SK-N-SH treated with all-trans-retinoic acid at 6 μM for 48 hours (cell line): Measurements from ENCODE around the gene SLC30A5.
A peak's percentile ranks its signal among the peaks of the same experiment; 100 is the strongest.
"Not testable (repeated sequence)": the region's sequence is repeated elsewhere in the genome, so short reads cannot be mapped to it uniquely, and the experiment has no call there.

Source experiments
- ATAC-seq: fragments of 200-7000 bp; cut with Tn5 transposase; 3 replicates; pipeline ENCODE4 v1.9.1; 2020; ENCODE audit warnings: mild to moderate bottlenecking, moderate library complexity
- BACH2 ChIP-seq: fragments of 250-450 bp; sonication (Bioruptor Pico); IDR thresholded peaks from 2 replicates; pipeline ENCODE4 v1.9.0; 2021; ENCODE audit warnings: mild to moderate bottlenecking, borderline replicate concordance
- CREB5 ChIP-seq: fragments of 250-450 bp; sonication (Bioruptor Pico); IDR thresholded peaks from 2 replicates; pipeline ENCODE4 v1.5.1; 2020; ENCODE audit warnings: low read depth, mild to moderate bottlenecking, moderate library complexity
- CSDC2 ChIP-seq: fragments of 250-450 bp; sonication (Bioruptor Pico); IDR thresholded peaks from 2 replicates; pipeline ENCODE4 v1.5.0; 2020; ENCODE audit warnings: mild to moderate bottlenecking, moderate library complexity
- ESRRG ChIP-seq: fragments of 250-450 bp; sonication (Bioruptor Pico); IDR thresholded peaks from 2 replicates; pipeline ENCODE4 v1.6.1; 2021; ENCODE audit warnings: mild to moderate bottlenecking
- GLIS3 ChIP-seq: fragments of 250-450 bp; sonication (Bioruptor Pico); IDR thresholded peaks from 2 replicates; pipeline ENCODE4 v1.5.0; 2020; ENCODE audit warnings: mild to moderate bottlenecking, moderate library complexity
- ISL1 ChIP-seq: fragments of 250-450 bp; sonication (Bioruptor Pico); IDR thresholded peaks from 2 replicates; pipeline ENCODE4 v2.1.2; 2022; ENCODE audit warnings: mild to moderate bottlenecking, moderate library complexity
- OSR1 ChIP-seq: fragments of 250-450 bp; sonication (Bioruptor Pico); IDR thresholded peaks from 2 replicates; pipeline ENCODE4 v1.8.0; 2022; ENCODE audit warnings: moderate library complexity, mild to moderate bottlenecking, inconsistent platforms
- PATZ1 ChIP-seq: fragments of 250-450 bp; sonication (Bioruptor Pico); IDR thresholded peaks from 2 replicates; pipeline ENCODE4 v1.8.0; 2020; ENCODE audit warnings: mild to moderate bottlenecking, moderate library complexity, borderline replicate concordance
- POU6F1 ChIP-seq: fragments of 250-450 bp; sonication (Bioruptor Pico); IDR thresholded peaks from 2 replicates; pipeline ENCODE4 v1.8.0; 2021; ENCODE audit warnings: low read depth, mild to moderate bottlenecking, moderate library complexity, borderline replicate concordance
- PPARA ChIP-seq: fragments of 250-450 bp; sonication (Bioruptor Pico); IDR thresholded peaks from 2 replicates; pipeline ENCODE4 v1.5.0; 2020; ENCODE audit warnings: mild to moderate bottlenecking, borderline replicate concordance
- TOX ChIP-seq: fragments of 250-450 bp; sonication (Bioruptor Pico); IDR thresholded peaks from 2 replicates; pipeline ENCODE4 v1.8.0; 2021; ENCODE audit warnings: mild to moderate bottlenecking, moderate library complexity, borderline replicate concordance
- TSHZ2 ChIP-seq: fragments of 250-450 bp; sonication (Bioruptor Pico); IDR thresholded peaks from 2 replicates; pipeline ENCODE4 v1.5.0; 2020; ENCODE audit warnings: mild to moderate bottlenecking, moderate library complexity
- ZC3H10 ChIP-seq: fragments of 250-450 bp; sonication (Bioruptor Pico); IDR thresholded peaks from 2 replicates; pipeline ENCODE4 v1.5.1; 2021; ENCODE audit warnings: mild to moderate bottlenecking, moderate library complexity
- ZFP3 ChIP-seq: fragments of 250-450 bp; sonication (Bioruptor Pico); IDR thresholded peaks from 2 replicates; pipeline ENCODE4 v1.5.0; 2020; ENCODE audit warnings: mild to moderate bottlenecking, moderate library complexity
- ZFP30 ChIP-seq: fragments of 450-650 bp; formaldehyde crosslinking; IDR thresholded peaks from 2 replicates; pipeline ENCODE4 v1.5.0; 2022; ENCODE audit warnings: mild to moderate bottlenecking, moderate library complexity
- ZNF565 ChIP-seq: fragments of 450-650 bp; formaldehyde crosslinking; conservative IDR thresholded peaks from 2 replicates; pipeline ENCODE4 v1.5.0; 2020; ENCODE audit warnings: low read depth, mild to moderate bottlenecking, moderate library complexity
- ZNF70 ChIP-seq: fragments of 450-650 bp; formaldehyde crosslinking; IDR thresholded peaks from 2 replicates; pipeline ENCODE4 v1.5.0; 2020; ENCODE audit warnings: mild to moderate bottlenecking, moderate library complexity
- ZNF8 ChIP-seq: fragments of 450-650 bp; formaldehyde crosslinking; IDR thresholded peaks from 2 replicates; pipeline ENCODE4 v1.5.0; 2020; ENCODE audit warnings: mild to moderate bottlenecking, moderate library complexity

The SLC30A5 gene

DNA sequence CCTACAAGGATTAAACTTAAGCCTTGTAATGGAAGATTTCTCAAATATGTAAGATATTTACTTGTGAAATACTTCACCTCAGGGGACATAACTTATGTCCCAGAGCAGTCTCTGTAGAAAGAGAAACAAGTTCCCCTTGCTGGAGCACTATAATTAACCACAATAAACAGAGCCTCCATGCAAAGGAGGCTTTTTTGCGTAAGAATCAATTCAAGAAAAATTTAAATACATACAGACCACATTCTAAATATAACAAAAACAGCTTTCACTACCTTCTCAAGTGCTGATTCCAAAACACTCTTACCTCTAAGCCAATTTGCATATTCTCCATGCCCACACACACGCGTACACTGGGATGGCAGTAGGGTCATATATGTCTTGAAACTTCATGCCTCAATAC lies 42.5 kb downstream of the SLC30A5 start:
- no peak for TF ChIP-seq ZFP30
- ATAC-seq, result no peak

DNA sequence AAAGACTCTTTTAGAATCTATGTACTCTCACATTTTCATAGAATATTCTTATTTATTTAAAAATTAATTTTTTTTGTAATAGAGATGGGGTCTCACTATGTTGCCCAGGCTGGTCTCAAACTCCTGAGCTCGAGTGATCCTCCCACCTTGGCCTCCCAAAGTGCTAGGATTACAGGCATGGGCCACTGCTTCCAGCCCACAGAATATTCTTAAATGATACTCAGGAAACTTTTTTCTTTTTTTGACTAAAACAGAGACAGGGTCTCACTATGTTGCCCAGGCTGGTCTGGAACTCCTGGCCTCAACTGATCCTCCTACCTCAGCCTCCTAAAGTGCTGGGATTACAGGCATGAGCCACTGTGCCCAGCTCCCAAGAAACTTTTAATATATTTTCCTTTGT lies 43.4 kb downstream of the SLC30A5 start:
- not testable (repeated sequence) for ATAC-seq

DNA sequence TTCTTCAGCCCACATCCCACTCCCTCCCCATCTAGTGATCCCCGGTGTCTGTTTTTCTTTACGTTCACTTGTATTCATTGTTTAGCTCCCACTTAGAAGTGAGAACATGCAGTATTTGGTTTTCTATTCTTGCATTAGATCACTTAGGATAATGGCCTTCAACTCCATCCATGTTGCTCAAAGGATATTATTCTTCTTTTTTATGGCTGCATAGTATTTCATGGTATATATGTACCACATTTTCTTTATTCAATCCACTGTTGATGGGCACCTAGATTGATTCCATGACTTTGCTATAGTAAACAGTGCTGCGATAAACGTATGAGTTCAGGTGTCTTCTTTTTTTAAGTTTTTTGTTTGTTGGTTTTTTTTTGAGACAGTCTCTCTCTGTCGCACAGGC lies 44.0 kb downstream of the SLC30A5 start:
- no peak for ATAC-seq
- no peak for TF ChIP-seq TOX (CRISPR knock-in tag)
- TF ChIP-seq ZNF8 (CRISPR knock-in tag), result no peak
- no peak for TF ChIP-seq PATZ1 (CRISPR knock-in tag)
- no peak for TF ChIP-seq POU6F1 (CRISPR knock-in tag)

DNA sequence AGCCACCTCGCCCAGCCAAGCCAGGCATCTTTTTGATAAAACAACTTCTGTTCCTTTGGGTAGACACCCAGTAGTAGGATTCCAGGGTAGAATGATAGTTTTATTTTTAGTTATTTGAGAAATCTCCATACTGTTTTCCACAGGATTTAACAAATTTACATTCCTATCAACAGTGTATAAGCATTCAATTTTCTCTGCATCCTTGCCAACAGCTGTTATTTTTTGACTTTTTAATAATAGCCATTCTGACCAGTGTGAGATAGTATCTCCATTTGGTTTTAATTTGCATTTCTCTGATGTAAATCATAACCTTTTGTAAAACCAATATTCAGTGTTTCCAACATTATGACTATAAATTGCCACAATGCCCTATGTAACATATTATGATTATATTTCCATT lies 45.0 kb downstream of the SLC30A5 start:
- 0 out of 2 replicates have a peak, but pooled peaks have one; percentile 37 for TF ChIP-seq TSHZ2 (CRISPR knock-in tag)
- no peak for TF ChIP-seq ZFP3
- peak; percentile 47 for ATAC-seq

DNA sequence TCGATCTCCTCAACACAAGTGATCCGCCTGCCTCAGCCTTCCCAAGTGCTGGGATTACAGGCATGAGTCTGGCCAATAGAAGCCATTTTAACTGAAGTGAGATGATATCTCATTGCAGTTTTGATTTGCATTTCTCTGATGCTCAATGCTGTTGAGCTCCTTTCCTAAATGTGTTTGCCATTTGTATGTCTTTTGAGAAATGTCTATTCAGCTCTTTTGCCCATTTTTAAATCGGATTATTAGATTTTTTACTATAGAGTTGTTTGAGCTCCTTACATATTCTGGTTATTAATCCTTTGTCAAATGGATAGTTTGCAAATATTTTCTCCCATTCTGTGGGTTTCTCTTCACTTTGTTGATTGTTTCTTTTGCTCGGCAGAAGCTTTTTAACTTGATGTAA lies 46.4 kb downstream of the SLC30A5 start:
- ATAC-seq, result not testable (repeated sequence)

GRCh38 chr5:69140827-69141226 lies 47.0 kb downstream of the SLC30A5 start:
- TF ChIP-seq ZFP3 (no peak), TOX (CRISPR knock-in tag) (no peak), ESRRG (no peak), ZNF70 (CRISPR knock-in tag) (no peak), ISL1 (no peak)
- no peak for ATAC-seq

- ATAC-seq, result not testable (repeated sequence)
These were observed 54.8 kb downstream of the SLC30A5 start for GRCh38 chr5:69148576-69148975.

GRCh38 chr5:69148981-69149675 lies 55.3 kb downstream of the SLC30A5 start:
- no peak for ATAC-seq
- TF ChIP-seq ZFP30 (no peak), TOX (CRISPR knock-in tag) (no peak), OSR1 (CRISPR knock-in tag) (no peak), ZFP3 (no peak), ZNF8 (CRISPR knock-in tag) (no peak), ZC3H10 (no peak), CSDC2 (CRISPR knock-in tag) (no peak), ISL1 (no peak), BACH2 (CRISPR knock-in tag) (no peak), PPARA (CRISPR knock-in tag) (no peak), GLIS3 (CRISPR knock-in tag) (no peak), ZNF70 (CRISPR knock-in tag) (no peak), ZNF565 (no peak), CREB5 (CRISPR knock-in tag) (no peak), TSHZ2 (CRISPR knock-in tag) (no peak)
